ENCODE results near the gene ERMP1. TPM values are rescaled to one million over a fixed set of nuclear protein-coding genes. Genes with fewer than 3 reads are reported as not detected.

Gene ERMP1
- total and polyA plus RNA-seq, 2 of the 8 experiments (the other 6 are each of a cell fraction or from before 2014, with no cell fraction given), result 12.8 to 16.7 TPM

DNA sequence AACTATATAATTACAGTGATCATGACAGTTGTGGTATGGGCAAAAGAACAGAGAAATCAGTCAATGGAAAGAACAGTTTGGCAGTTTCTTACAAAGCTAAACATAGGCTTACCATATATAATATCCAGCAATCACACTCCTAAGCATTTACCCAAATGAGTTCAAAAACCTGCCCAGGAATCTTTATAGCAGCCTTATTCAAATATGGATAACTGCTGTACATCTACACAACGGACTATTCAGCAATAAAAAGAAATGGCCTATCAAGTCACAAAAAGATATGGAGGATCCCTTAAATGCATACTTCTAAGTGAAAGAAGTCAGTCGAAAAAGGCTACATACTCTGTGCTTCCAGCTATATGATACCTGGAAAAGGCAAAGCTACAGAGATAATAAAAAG, 36.6 kb downstream of the ERMP1 start:
- H3K23me2 ChIP-seq (ENCODE audit: low read depth, low read length), result no peaks in the 10 kb centered on the region
- no peak overlapping the region for H2AFZ ChIP-seq (ENCODE audit: low read length)
- H3K79me1 ChIP-seq (ENCODE audit: low read depth, low read length), result no peaks in the 10 kb centered on the region
- FAIRE-seq, result no peak
- no peak overlapping the region for H3K27ac ChIP-seq (ENCODE audit: low read depth, low read length)
- no peak overlapping the region for H3K23ac ChIP-seq (ENCODE audit: insufficient read length)
- H3K4me2 ChIP-seq (ENCODE audit: insufficient read depth in 1 of 2, low read depth in 2 of 2, low read length in 2 of 2), result no peak overlapping the region
- H3K36me3 ChIP-seq (ENCODE audit: control insufficient read depth in 2 of 4, insufficient read depth in 4 of 4, low read length in 3 of 4), result peaks cover 0 to 3% (median 0%) of the 10 kb centered on the region in 4 experiments; a peak in 2 of 8 replicates
- no peak overlapping the region for H2BK120ac ChIP-seq (replicated peaks; ENCODE audit: low read depth, low read length)
- H2BK15ac ChIP-seq (ENCODE audit: low read length), result no peak overlapping the region
- H3K79me2 ChIP-seq (ENCODE audit: control insufficient read depth in 1 of 2, insufficient read depth in 2 of 2, low read length in 2 of 2), result no peaks in the 10 kb centered on the region
- no peaks in the 10 kb centered on the region for H4K20me1 ChIP-seq (replicated peaks in 1 of 2; ENCODE audit: control insufficient read depth in 1 of 2, insufficient read depth in 2 of 2, low read length in 2 of 2)
- H4K8ac ChIP-seq (ENCODE audit: extremely low read depth, insufficient read depth, low read length), result no peak overlapping the region
- no peak overlapping the region for H3K9ac ChIP-seq (replicated peaks in 1 of 4; ENCODE audit: extremely low read depth in 1 of 4, low read depth in 3 of 4, low read length in 3 of 4)
- ChIA-PET POLR2A (ENCODE audit: partially characterized antibody) (no interaction called here), CTCF (ENCODE audit: partially characterized antibody) (interaction anchor here (0.9 to 1.1 kb wide), 2 partner anchors 54 to 90 kb away, joined by 3 read pairs; no protein-coding TSS in a partner anchor)
- H2BK12ac ChIP-seq (ENCODE audit: low read depth, low read length), result no peak overlapping the region
- no peak overlapping the region for H3K4me3 ChIP-seq (ENCODE audit: extremely low read depth in 1 of 4, insufficient read depth in 2 of 4, low read depth in 3 of 4, low read length in 4 of 4)
- H3K56ac ChIP-seq (replicated peaks; ENCODE audit: insufficient read length, low read depth, low read length), result no peak overlapping the region
- H2AK5ac ChIP-seq (ENCODE audit: low read depth, low read length), result no peak overlapping the region
- H3K14ac ChIP-seq (ENCODE audit: insufficient read length), result no peak overlapping the region
- H3K27me3 ChIP-seq (replicated peaks in 1 of 4; ENCODE audit: control insufficient read depth in 3 of 4, extremely low read depth in 1 of 4, insufficient read depth in 3 of 4, low read length in 3 of 4), result no peaks in the 10 kb centered on the region
- H4K5ac ChIP-seq (ENCODE audit: insufficient read length, low read depth, low read length), result no peak overlapping the region
- H3K4me1 ChIP-seq (replicated peaks in 1 of 4; ENCODE audit: control insufficient read depth in 3 of 4, insufficient read depth in 4 of 4, low read length in 3 of 4), result no peaks in the 10 kb centered on the region
- no peak overlapping the region for H2BK20ac ChIP-seq (ENCODE audit: low read length)
- H4K91ac ChIP-seq (replicated peaks; ENCODE audit: insufficient read length, low read length), result no peak overlapping the region
- H2BK5ac ChIP-seq (ENCODE audit: low read depth, low read length), result no peak overlapping the region
- H3K18ac ChIP-seq (ENCODE audit: extremely low read depth, low read length), result no peak overlapping the region
- WGBS, 2 experiments (ENCODE audit: extremely low coverage in 1 of 2, insufficient coverage in 1 of 2, insufficient read length in 1 of 2, insufficient replicate concordance in 2 of 2, low coverage in 1 of 2, low lambda C conversion rate in 2 of 2, missing lambda C conversion rate in 1 of 2), result 83% methylated on average over 2 of the region's 2 CpGs; no CpG with 5 or more reads in 1 of the 2 experiments
- DNase-seq (ENCODE audit: low read depth in 1 of 2, low spot score in 2 of 2), result no peak
- H3K9me3 ChIP-seq (ENCODE audit: insufficient read depth in 2 of 2, low read depth in 1 of 2, low read length in 1 of 2), result no peaks in the 10 kb centered on the region
- H3K4ac ChIP-seq (replicated peaks; ENCODE audit: insufficient read length, low read depth, low read length), result no peak overlapping the region
- TF ChIP-seq FOSL1 (IDR thresholded peaks at IDR 0.05; ENCODE audit: insufficient read depth, low read depth, low read length) (no peak), NRF1 (IDR thresholded peaks at IDR 0.05; ENCODE audit: low read depth, low read length) (no peak), KDM4A (IDR thresholded peaks at IDR 0.05; ENCODE audit: low read depth, low read length, severe bottlenecking) (no peak), CHD1 (IDR thresholded peaks at IDR 0.05; ENCODE audit: low read depth, low read length) (no peak)

All from H1 (cell line).